HAP-1 (cell line): Measurements from ENCODE around the gene RTN4R.
"Not testable (repeated sequence)": the region's sequence is repeated elsewhere in the genome, so short reads cannot be mapped to it uniquely, and the experiment has no call there.

Experiments
- DNase-seq, 2 experiments: peaks; one replicate each; pipeline ENCODE4 v3.0.0-alpha.2; 2016 to 2020; ENCODE audit warnings: low spot score in 2 of 2
- H3K27me3 ChIP-seq: fragments of 250-450 bp; sonication (Bioruptor Pico); 2 replicates; pipeline ENCODE4 v1.5.1; 2020; ENCODE audit warnings: low read depth, mild to moderate bottlenecking, moderate library complexity
- H3K36me3 ChIP-seq: fragments of 250-450 bp; sonication (Bioruptor Pico); replicated peaks from 2 replicates; pipeline ENCODE4 v1.5.1; 2020; ENCODE audit warnings: mild to moderate bottlenecking
- H3K4me1 ChIP-seq: fragments of 250-450 bp; sonication (Bioruptor Pico); 2 replicates; pipeline ENCODE4 v1.5.1; 2020; ENCODE audit warnings: mild to moderate bottlenecking
- H3K4me3 ChIP-seq: fragments of 250-450 bp; sonication (Bioruptor Pico); 2 replicates; pipeline ENCODE4 v1.5.1; 2020; ENCODE audit warnings: mild to moderate bottlenecking, moderate library complexity
- H3K9me3 ChIP-seq: fragments of 250-450 bp; sonication (Bioruptor Pico); 2 replicates; pipeline ENCODE4 v1.5.1; 2020; ENCODE audit warnings: mild to moderate bottlenecking, moderate library complexity
- in situ Hi-C: fragments of 300-500 bp; cut with MboI; formaldehyde crosslinking; loops from 3 replicates; pipeline ENCODE4 v1.14.3; 2020; ENCODE audit warnings: low sequenced_read_pairs, inconsistent platforms, mixed read lengths

The RTN4R gene

DNA sequence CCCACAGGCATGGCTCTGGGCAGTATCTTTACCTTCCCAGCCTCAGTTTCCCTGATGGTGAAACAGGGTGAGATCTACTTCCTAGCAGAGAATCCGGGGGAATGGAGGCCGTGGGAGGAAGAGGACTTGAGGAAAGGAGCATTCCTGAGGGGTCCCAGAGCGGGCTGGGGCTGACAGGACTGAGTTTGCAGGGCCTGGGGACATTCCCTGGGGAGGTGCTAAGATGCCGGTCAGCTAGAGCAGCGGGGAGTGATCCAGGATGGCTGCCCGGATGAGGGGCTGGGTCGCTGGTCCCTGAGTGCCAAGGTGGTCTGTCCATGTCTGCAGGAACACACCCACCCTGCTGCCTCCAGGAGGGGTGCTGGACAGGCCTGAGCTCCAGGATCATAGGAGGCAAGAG, 8.3 kb upstream of the RTN4R start:
- no peaks in the 10 kb centered on the region for H3K36me3 ChIP-seq
- no peak overlapping the region for H3K4me3 ChIP-seq
- no peaks in the 10 kb centered on the region for H3K9me3 ChIP-seq
- H3K27me3 ChIP-seq: no peaks in the 10 kb centered on the region; the same call in 1 of the 2 replicates
- no peaks in the 10 kb centered on the region for H3K4me1 ChIP-seq
- DNase-seq: no peak
- in situ Hi-C loops: loop anchor here (25.0 kb wide), 1 partner anchor 314 kb away; no protein-coding TSS in a partner anchor

DNA sequence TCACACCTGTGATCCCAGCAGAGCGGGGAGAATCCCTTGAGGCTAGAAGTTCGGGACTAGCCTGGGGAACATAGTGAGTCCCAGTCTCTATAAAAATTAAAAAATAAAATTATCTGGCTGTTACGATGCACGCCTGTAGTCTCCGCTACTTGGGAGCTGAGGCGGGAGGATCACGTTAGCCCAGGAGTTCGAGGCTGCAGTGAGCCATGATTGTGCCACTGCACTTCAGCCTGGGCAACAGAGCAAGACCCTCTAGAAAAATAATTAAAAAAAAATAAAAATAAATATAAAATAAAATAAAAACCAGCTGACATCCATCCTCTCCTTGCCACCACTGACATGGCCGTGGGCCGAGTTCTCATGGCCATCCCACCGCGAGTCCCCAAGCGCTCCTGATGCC, 7.7 kb upstream of the RTN4R start:
- DNase-seq: no peak
- in situ Hi-C loops: loop anchor here (25.0 kb wide), 1 partner anchor 314 kb away; no protein-coding TSS in a partner anchor
- Histone ChIP-seq H3K4me3 (no peak overlapping the region), H3K27me3 (no peaks in the 10 kb centered on the region; the same call in 1 of the 2 replicates), H3K9me3 (no peaks in the 10 kb centered on the region), H3K4me1 (no peaks in the 10 kb centered on the region), H3K36me3 (no peaks in the 10 kb centered on the region)

DNA sequence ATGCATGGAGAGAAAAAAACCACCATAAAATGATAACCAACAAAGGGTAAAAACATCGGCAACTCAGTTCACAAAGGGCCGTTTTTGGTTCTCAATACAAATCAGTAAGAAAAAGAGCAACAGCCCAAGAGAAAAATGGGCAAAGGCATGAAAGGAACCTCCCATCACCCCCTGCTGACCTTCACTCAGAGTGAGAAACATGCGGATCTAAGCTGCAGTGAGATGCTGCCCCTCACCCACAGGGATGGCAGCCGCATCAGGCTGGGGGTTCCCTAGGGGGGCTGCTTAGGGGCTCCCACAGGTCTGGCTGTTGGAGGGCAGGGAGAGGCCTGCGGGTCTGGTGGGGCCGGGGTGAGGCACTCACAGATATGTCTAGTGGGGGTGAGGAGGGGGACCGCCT, 7.2 kb upstream of the RTN4R start:
- H3K4me3 ChIP-seq, DNase-seq, H3K4me1 ChIP-seq, H3K36me3 ChIP-seq, H3K9me3 ChIP-seq, H3K27me3 ChIP-seq: not testable (repeated sequence)
- in situ Hi-C loops: loop anchor here (25.0 kb wide), 1 partner anchor 313 kb away; no protein-coding TSS in a partner anchor

DNA sequence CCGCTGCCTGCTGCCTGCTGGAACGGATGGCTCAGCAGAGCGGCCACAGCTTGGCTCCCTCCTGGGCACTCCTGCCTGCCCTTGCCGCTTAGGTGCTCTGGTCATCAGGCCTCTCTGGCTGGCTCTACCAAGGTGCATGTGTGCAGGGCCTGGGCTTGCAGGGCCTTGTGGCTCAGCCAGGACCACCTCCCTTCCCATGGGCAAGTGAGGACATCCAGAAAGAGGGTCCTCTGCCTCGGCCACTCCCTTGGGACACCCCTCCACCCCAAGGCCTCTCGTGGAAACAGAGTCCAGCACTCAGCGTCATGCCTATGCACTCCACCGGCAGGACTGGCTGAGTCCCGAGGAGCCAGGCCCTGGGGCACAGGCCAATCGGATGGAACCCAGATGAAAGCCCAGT, 6.3 kb upstream of the RTN4R start:
- not testable (repeated sequence) for H3K4me3 ChIP-seq, H3K4me1 ChIP-seq, DNase-seq, H3K36me3 ChIP-seq, H3K9me3 ChIP-seq, H3K27me3 ChIP-seq
- in situ Hi-C loops: loop anchor here (5.0 kb wide), 1 partner anchor 1307 kb away; no protein-coding TSS in a partner anchor

DNA sequence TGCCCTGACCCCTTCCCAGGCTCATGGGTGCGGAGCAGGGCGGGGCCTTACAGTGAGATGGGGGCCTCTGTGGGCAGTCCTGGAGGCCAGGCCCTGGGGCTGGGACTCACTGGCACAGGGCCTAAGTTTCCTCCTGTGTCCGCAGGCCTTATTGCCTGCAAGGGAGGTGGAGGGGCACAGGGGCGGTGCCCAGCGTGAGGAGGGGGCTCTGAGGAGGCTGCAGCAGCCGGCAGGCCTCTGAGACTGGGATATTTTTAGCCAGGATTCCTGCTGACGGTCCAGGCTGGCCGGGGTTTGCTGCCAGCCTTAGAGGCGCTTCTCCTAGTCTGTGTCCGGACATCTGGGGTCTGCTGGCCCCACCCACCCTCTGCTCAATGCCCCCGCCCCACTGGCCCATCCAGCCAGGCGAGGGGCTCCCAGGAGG, 5.7 kb upstream of the RTN4R start:
- no peaks in the 10 kb centered on the region for H3K4me1 ChIP-seq
- in situ Hi-C loops: loop anchor here (5.0 kb wide), 1 partner anchor 1306 kb away; no protein-coding TSS in a partner anchor
- H3K36me3 ChIP-seq: no peaks in the 10 kb centered on the region
- no peak for DNase-seq
- no peak overlapping the region for H3K4me3 ChIP-seq
- no peaks in the 10 kb centered on the region for H3K9me3 ChIP-seq
- H3K27me3 ChIP-seq: no peaks in the 10 kb centered on the region

DNA sequence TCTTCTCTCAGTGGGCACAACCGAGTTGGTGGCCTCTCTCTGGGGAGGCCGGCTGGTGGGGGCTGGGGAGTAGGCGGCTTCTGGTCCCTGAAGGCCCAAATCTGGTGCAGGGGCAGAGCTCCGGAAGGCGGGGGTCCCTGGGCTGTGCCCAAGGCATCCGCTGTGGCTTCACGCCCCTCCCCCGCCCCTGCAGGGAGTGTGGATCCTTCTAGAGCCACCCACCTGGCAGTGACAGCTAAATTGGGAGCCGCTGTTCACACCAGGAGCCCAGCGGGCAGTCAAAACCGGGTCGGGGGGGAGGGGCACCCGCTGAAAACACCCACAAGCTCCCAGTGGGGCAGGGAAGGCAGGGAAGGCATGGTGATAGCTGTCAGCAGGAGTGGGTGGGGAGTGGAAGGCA, 4.6 kb upstream of the RTN4R start:
- H3K36me3 ChIP-seq: no peaks in the 10 kb centered on the region
- no peak overlapping the region for H3K4me3 ChIP-seq
- H3K9me3 ChIP-seq: no peaks in the 10 kb centered on the region
- no peaks in the 10 kb centered on the region for H3K27me3 ChIP-seq
- peaks cover 3% of the 10 kb centered on the region; the same call in 1 of the 2 replicates for H3K4me1 ChIP-seq
- no peak for DNase-seq
- in situ Hi-C loops: loop anchor here (5.0 kb wide), 1 partner anchor 1305 kb away; no protein-coding TSS in a partner anchor

DNA sequence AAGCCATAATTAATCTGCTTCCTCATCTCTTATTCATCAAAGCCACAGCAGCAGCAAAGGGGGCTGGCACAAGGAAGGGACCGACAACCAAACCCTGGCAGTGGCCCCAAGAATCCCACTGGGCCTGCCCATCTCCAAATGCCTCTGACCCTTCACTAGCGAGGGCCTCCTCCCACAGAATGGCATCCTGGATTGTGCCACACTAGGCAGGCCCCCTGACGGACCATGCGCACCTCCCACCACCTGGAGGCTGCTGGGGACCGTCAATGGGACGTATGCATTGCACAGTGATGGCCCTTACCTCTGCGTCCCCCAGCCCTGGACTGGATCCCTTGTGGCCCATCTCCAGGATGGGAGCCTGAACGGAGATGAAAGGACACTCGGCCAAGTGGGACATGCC, 4.1 kb upstream of the RTN4R start:
- no peak for DNase-seq
- in situ Hi-C loops: loop anchor here (5.0 kb wide), 1 partner anchor 1305 kb away; no protein-coding TSS in a partner anchor
- Histone ChIP-seq H3K36me3 (no peaks in the 10 kb centered on the region), H3K4me1 (peaks cover 3% of the 10 kb centered on the region; the same call in 1 of the 2 replicates), H3K27me3 (no peaks in the 10 kb centered on the region), H3K9me3 (no peaks in the 10 kb centered on the region), H3K4me3 (no peak overlapping the region)

DNA sequence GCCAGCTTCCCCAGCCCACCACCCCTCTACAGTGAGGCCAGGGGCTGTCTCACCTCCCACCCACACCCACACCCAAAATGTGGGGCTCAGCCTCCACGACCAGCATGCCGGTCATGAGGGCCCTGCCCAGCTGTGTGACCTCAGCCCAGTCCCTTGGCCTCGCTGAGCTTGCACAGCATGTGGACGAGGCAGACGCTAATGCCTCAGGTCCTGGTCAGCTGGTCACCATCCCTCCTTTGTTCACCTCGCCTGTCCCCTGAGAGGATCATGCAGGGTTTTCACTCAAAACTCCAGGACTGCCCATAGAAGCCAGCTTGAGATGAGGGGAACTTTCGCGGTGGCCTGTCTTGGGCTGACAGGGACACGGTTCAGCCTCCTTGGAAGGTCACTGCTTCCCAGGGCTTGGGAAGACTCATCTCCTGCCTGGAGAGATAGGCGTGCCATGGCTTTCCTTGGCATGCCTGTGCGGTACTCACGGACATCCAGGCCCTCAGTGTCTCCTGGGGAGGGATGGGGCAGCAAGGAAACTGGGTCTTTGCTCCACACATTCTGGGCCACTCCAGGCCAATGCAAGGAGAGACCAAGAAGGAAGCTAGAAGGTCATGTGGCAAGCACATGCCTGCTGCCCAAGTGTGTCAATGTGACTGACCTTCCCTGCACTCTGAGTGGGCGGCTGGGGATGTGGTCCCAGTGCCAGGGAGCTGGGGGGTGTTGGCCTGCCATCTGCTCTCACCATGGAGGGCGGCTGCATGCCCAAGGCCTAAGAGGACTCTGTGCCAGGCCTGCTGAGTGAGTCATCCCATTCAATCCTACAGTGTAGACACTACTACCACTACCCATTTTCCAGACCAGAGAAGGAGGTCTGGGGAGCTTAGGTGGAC, 3.2 kb upstream of the RTN4R start:
- no peaks in the 10 kb centered on the region for H3K9me3 ChIP-seq
- no peaks in the 10 kb centered on the region for H3K36me3 ChIP-seq
- in situ Hi-C loops: loop anchor here (5.0 kb wide), 1 partner anchor 1304 kb away; no protein-coding TSS in a partner anchor
- H3K27me3 ChIP-seq: no peaks in the 10 kb centered on the region
- no peak overlapping the region for H3K4me3 ChIP-seq
- DNase-seq: no peak
- H3K4me1 ChIP-seq: peaks cover 7% of the 10 kb centered on the region; the same call in 1 of the 2 replicates

DNA sequence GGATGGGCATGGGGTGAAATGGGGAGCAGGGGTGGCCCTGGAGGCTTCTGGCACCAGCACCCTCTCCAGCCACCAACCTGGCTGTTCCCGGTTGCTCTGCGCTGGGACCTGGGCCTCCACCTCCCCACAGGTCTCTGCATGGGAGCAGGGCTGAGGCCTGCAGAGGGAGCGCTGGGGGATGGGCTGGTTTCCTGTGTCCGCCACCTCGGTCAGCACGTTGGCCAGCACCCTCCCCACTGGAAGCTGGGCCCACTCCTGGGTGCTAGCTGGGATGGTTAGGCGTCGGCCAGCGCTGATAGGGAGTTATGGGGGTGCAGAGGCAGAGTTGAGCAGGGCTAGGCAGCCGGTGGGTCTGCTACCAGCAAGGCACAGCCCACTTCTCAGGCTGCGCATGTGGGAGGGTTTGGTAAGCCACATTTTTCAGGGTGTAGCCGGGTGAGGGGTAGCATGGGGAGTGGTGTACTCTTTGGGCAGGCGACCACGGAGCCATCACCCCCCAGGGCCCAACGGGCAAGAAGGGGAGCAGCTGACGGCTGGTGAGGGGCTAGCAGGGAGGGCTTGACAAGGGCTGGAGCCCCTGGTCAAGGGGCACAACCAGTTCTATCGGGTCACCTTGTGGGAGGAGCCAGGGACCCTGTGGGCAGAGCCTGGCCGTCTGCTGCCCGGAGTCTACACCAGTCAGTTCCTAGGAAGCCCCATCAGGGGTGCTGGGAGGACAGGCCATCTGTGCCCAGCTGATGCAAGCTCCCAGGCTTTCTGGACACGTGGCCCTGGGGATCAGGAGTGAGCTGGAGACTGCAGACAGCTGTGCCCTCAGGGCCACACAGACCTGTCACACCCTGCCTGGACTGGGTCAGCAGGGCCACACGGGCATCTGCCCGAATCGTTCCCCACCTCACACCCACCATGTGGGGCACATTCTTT, 2.3 kb upstream of the RTN4R start:
- H3K4me1 ChIP-seq, H3K27me3 ChIP-seq, H3K9me3 ChIP-seq, H3K36me3 ChIP-seq, H3K4me3 ChIP-seq, DNase-seq: not testable (repeated sequence)
- in situ Hi-C loops: loop anchor here (5.0 kb wide), 1 partner anchor 1303 kb away; no protein-coding TSS in a partner anchor

DNA sequence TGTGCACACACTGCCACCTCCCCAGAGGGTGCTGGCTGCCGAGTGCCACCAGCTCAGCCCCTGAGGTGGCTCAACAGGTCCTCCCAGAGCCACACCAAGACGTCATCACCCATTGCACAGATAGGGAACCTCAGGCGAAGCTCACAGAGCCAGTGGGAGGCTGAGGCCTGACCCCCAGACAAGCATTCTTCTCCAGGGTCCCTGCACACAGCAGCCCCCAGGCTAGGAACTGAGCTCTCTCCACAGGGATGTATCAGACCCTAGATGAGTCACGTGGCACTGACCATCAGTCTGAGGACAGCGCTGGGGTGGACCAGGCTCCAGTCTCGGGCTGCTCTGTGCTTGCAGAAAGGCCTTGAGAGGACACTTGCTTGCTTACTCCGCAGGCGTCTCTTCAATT, 1.6 kb upstream of the RTN4R start:
- DNase-seq, H3K9me3 ChIP-seq, H3K36me3 ChIP-seq, H3K4me3 ChIP-seq, H3K27me3 ChIP-seq, H3K4me1 ChIP-seq: not testable (repeated sequence)
- in situ Hi-C loops: loop anchor here (5.0 kb wide), 1 partner anchor 1302 kb away; no protein-coding TSS in a partner anchor

DNA sequence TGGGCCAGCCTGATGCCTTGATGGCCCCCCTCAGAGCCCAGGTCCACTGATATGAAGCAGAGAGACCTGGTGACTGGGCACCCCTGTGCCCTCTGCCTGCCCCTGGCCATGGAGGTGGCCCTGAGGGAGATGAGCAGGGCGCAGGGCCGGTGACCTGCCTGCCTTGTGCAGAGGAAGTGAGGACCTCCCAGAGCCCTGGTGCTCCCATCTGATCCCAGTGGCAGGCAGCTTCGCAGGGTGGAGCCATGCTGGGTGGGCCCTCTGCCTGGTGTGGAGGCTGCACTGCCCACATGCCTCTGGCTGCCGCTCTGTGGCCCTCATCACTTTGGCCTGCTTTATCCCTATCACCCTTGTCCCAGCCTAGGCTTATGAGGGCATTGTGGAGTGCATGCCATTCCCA, 1.1 kb upstream of the RTN4R start:
- in situ Hi-C loops, DNase-seq, H3K36me3 ChIP-seq, H3K9me3 ChIP-seq, H3K4me1 ChIP-seq, H3K27me3 ChIP-seq, H3K4me3 ChIP-seq: not testable (repeated sequence)

DNA sequence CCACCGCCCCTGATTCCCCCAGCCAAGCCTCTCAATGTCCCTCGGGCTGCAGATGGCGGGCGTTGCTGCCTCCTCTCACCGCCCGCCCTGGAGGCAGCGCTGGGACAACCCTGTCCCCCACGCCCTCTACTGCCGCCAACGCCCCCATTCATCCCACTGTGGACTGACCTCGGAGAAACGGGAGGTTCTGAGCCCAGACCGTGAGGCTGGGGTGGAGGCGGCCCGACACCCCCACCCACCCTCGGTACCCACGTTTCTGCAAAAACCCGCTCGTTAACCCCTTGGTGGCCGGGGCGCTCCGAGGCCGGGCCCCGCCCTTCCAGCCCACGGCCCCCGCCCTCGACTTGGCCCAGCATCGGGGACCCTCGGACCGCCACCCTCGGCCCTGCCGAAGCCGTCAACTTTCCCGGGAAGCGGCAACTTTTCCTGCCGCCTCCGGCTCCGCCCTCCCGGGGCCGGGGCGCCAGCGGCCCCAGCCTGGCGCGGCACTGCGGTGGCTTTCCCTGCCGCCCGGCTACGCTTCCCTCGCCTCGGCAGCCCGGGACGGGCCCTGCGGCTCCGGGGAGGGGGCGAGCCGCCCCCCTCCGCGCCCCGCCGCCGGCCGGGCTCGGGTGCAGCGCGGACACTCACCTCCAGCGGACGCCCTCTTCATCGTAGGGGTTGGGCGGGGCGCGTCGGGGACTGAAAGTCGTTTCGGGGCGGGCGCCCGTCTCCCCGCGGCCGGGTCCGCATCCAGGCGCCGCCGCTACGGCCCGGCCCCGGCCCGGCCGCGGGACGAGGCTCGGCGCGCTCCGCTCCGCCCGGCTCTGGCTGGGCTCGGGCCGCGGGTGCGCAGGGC, 458 bp downstream of the RTN4R start:
- in situ Hi-C loops: no loop called here
- Histone ChIP-seq H3K4me3 (peak overlapping the region; percentile 42), H3K27me3 (no peaks in the 10 kb centered on the region), H3K4me1 (peaks cover 7% of the 10 kb centered on the region; the same call in 1 of the 2 replicates), H3K9me3 (no peaks in the 10 kb centered on the region), H3K36me3 (no peaks in the 10 kb centered on the region)
- DNase-seq: peak in 1 of 2 experiments; percentile 51
